Memory B cell (primary cell): ENCODE data around the gene POLR2M.

ENCODE experiments used
- ATAC-seq: fragments of 150-1000 bp; cut with Tn5 transposase; 2 replicates; pipeline ENCODE4 v1.10.0; 2021; ENCODE audit warnings: low read depth, mild to moderate bottlenecking, moderate library complexity
- DNase-seq, 2 donors: peaks; one replicate each; pipeline ENCODE4 v3.0.0; 2022; ENCODE audit warnings: low spot score in 2 of 2
- H3K27ac Mint-ChIP-seq: one replicate; pipeline ENCODE4 v1.8.0; 2022; ENCODE audit warnings: mild to moderate bottlenecking, moderate library complexity, mixed read lengths
- H3K27me3 Mint-ChIP-seq: one replicate; pipeline ENCODE4 v1.8.0; 2022; ENCODE audit warnings: mixed read lengths
- H3K36me3 Mint-ChIP-seq: one replicate; pipeline ENCODE4 v1.8.0; 2022; ENCODE audit warnings: mild to moderate bottlenecking, mixed read lengths
- H3K4me1 Mint-ChIP-seq: one replicate; pipeline ENCODE4 v1.8.0; 2022; ENCODE audit warnings: mixed read lengths
- H3K4me3 Mint-ChIP-seq: one replicate; pipeline ENCODE4 v1.8.0; 2022; ENCODE audit warnings: mild to moderate bottlenecking, moderate library complexity, mixed read lengths
- H3K9me3 Mint-ChIP-seq: one replicate; pipeline ENCODE4 v1.8.0; 2022; ENCODE audit warnings: mixed read lengths

Gene POLR2M

GRCh38 chr15:57736591-57736990 lies 30.1 kb downstream of the POLR2M start:
- no peak overlapping the region for H3K4me3 Mint-ChIP-seq
- H3K27me3 Mint-ChIP-seq: no peaks in the 10 kb centered on the region
- DNase-seq (no peak), ATAC-seq (no peak)
- H3K4me1 Mint-ChIP-seq: no peaks in the 10 kb centered on the region
- no peak overlapping the region for H3K27ac Mint-ChIP-seq
- no peaks in the 10 kb centered on the region for H3K9me3 Mint-ChIP-seq
- H3K36me3 Mint-ChIP-seq: peaks cover 4% of the 10 kb centered on the region

- ATAC-seq (no peak), DNase-seq (no peak)
- Mint-ChIP-seq H3K4me3 (no peak overlapping the region), H3K36me3 (peaks cover 4% of the 10 kb centered on the region), H3K27ac (no peak overlapping the region), H3K27me3 (no peaks in the 10 kb centered on the region), H3K9me3 (no peaks in the 10 kb centered on the region), H3K4me1 (no peaks in the 10 kb centered on the region)
Measured at GRCh38 chr15:57738734-57739237, 32.3 kb downstream of the POLR2M start.

GRCh38 chr15:57740048-57740447 lies 33.5 kb downstream of the POLR2M start:
- Mint-ChIP-seq H3K9me3 (no peaks in the 10 kb centered on the region), H3K27ac (no peak overlapping the region), H3K4me3 (no peak overlapping the region), H3K27me3 (no peaks in the 10 kb centered on the region), H3K36me3 (peaks cover 4% of the 10 kb centered on the region), H3K4me1 (no peaks in the 10 kb centered on the region)
- no peak for DNase-seq
- no peak for ATAC-seq

- no peak overlapping the region for H3K4me3 Mint-ChIP-seq
- DNase-seq: no peak
- ATAC-seq: no peak
- H3K4me1 Mint-ChIP-seq: no peaks in the 10 kb centered on the region
- H3K9me3 Mint-ChIP-seq: no peaks in the 10 kb centered on the region
- peaks cover 4% of the 10 kb centered on the region for H3K36me3 Mint-ChIP-seq
- no peaks in the 10 kb centered on the region for H3K27me3 Mint-ChIP-seq
- no peak overlapping the region for H3K27ac Mint-ChIP-seq
Measured at GRCh38 chr15:57741089-57741488, 34.6 kb downstream of the POLR2M start.

GRCh38 chr15:57743424-57743823 lies 36.9 kb downstream of the POLR2M start:
- Mint-ChIP-seq H3K36me3 (peaks cover 2% of the 10 kb centered on the region), H3K27me3 (no peaks in the 10 kb centered on the region), H3K9me3 (no peaks in the 10 kb centered on the region), H3K27ac (no peak overlapping the region), H3K4me1 (no peaks in the 10 kb centered on the region), H3K4me3 (no peak overlapping the region)
- ATAC-seq: no peak
- DNase-seq: no peak

GRCh38 chr15:57746786-57747185 lies 40.3 kb downstream of the POLR2M start:
- H3K4me1 Mint-ChIP-seq: no peaks in the 10 kb centered on the region
- H3K4me3 Mint-ChIP-seq: no peak overlapping the region
- H3K9me3 Mint-ChIP-seq: no peaks in the 10 kb centered on the region
- DNase-seq (no peak), ATAC-seq (no peak)
- H3K36me3 Mint-ChIP-seq: peaks cover 2% of the 10 kb centered on the region
- no peak overlapping the region for H3K27ac Mint-ChIP-seq
- H3K27me3 Mint-ChIP-seq: peaks cover 3% of the 10 kb centered on the region

- ATAC-seq: no peak
- H3K27ac Mint-ChIP-seq: no peak overlapping the region
- DNase-seq: no peak
- no peaks in the 10 kb centered on the region for H3K9me3 Mint-ChIP-seq
- H3K4me1 Mint-ChIP-seq: peaks cover 2% of the 10 kb centered on the region
- peaks cover 3% of the 10 kb centered on the region for H3K27me3 Mint-ChIP-seq
- peaks cover 2% of the 10 kb centered on the region for H3K36me3 Mint-ChIP-seq
- no peak overlapping the region for H3K4me3 Mint-ChIP-seq
Measured at GRCh38 chr15:57747206-57747896, 40.8 kb downstream of the POLR2M start.

GRCh38 chr15:57751177-57751800 lies 44.8 kb downstream of the POLR2M start:
- no peaks in the 10 kb centered on the region for H3K9me3 Mint-ChIP-seq
- no peak overlapping the region for H3K27ac Mint-ChIP-seq
- DNase-seq (no peak), ATAC-seq (no peak)
- no peaks in the 10 kb centered on the region for H3K36me3 Mint-ChIP-seq
- no peak overlapping the region for H3K4me3 Mint-ChIP-seq
- H3K27me3 Mint-ChIP-seq: peaks cover 3% of the 10 kb centered on the region
- H3K4me1 Mint-ChIP-seq: peaks cover 2% of the 10 kb centered on the region

GRCh38 chr15:57752436-57752835 lies 45.9 kb downstream of the POLR2M start:
- no peak for ATAC-seq
- DNase-seq: no peak
- Mint-ChIP-seq H3K36me3 (no peaks in the 10 kb centered on the region), H3K4me3 (no peak overlapping the region), H3K4me1 (peaks cover 2% of the 10 kb centered on the region), H3K27ac (peak overlapping the region; percentile 23), H3K9me3 (no peaks in the 10 kb centered on the region), H3K27me3 (peaks cover 3% of the 10 kb centered on the region)

- Mint-ChIP-seq H3K27ac (no peak overlapping the region), H3K9me3 (no peaks in the 10 kb centered on the region), H3K4me3 (no peak overlapping the region), H3K27me3 (peaks cover 3% of the 10 kb centered on the region), H3K36me3 (no peaks in the 10 kb centered on the region), H3K4me1 (peaks cover 2% of the 10 kb centered on the region)
- no peak for ATAC-seq
- no peak for DNase-seq
Measured at GRCh38 chr15:57752840-57753239, 46.3 kb downstream of the POLR2M start.

GRCh38 chr15:57756466-57756865 lies 50.0 kb downstream of the POLR2M start:
- Mint-ChIP-seq H3K9me3 (no peaks in the 10 kb centered on the region), H3K27me3 (peaks cover 4% of the 10 kb centered on the region), H3K4me3 (no peak overlapping the region), H3K36me3 (peaks cover 4% of the 10 kb centered on the region), H3K27ac (no peak overlapping the region), H3K4me1 (peaks cover 2% of the 10 kb centered on the region)
- ATAC-seq: no peak
- no peak for DNase-seq

- ATAC-seq (no peak), DNase-seq (no peak)
- no peaks in the 10 kb centered on the region for H3K4me1 Mint-ChIP-seq
- peaks cover 4% of the 10 kb centered on the region for H3K36me3 Mint-ChIP-seq
- H3K27me3 Mint-ChIP-seq: peaks cover 5% of the 10 kb centered on the region
- H3K9me3 Mint-ChIP-seq: no peaks in the 10 kb centered on the region
- H3K4me3 Mint-ChIP-seq: no peak overlapping the region
- no peak overlapping the region for H3K27ac Mint-ChIP-seq
Measured at GRCh38 chr15:57758560-57758959, 52.0 kb downstream of the POLR2M start.

GRCh38 chr15:57761562-57761961 lies 55.0 kb downstream of the POLR2M start:
- no peaks in the 10 kb centered on the region for H3K9me3 Mint-ChIP-seq
- H3K36me3 Mint-ChIP-seq: peaks cover 4% of the 10 kb centered on the region
- no peak overlapping the region for H3K4me3 Mint-ChIP-seq
- H3K27ac Mint-ChIP-seq: no peak overlapping the region
- ATAC-seq (no peak), DNase-seq (no peak)
- no peaks in the 10 kb centered on the region for H3K4me1 Mint-ChIP-seq
- H3K27me3 Mint-ChIP-seq: peaks cover 8% of the 10 kb centered on the region

GRCh38 chr15:57762302-57762701 lies 55.8 kb downstream of the POLR2M start:
- H3K27me3 Mint-ChIP-seq: peaks cover 8% of the 10 kb centered on the region
- DNase-seq (no peak), ATAC-seq (no peak)
- no peaks in the 10 kb centered on the region for H3K9me3 Mint-ChIP-seq
- peaks cover 4% of the 10 kb centered on the region for H3K36me3 Mint-ChIP-seq
- H3K27ac Mint-ChIP-seq: no peak overlapping the region
- no peak overlapping the region for H3K4me3 Mint-ChIP-seq
- H3K4me1 Mint-ChIP-seq: peaks cover 2% of the 10 kb centered on the region
